DND-41 (cell line): Measurements from ENCODE around the gene EFEMP2.
A peak's percentile ranks its signal among the peaks of the same experiment; 100 is the strongest.

Experiments used
- ATAC-seq: fragments of 200-7000 bp; cut with Tn5 transposase; 3 replicates; pipeline ENCODE4 v1.9.1; 2021; ENCODE audit warnings: low read depth; ENCODE audit not compliant: insufficient read depth
- DNase-seq: peaks from one replicate; pipeline ENCODE4 v3.0.0-alpha.2; 2020
- H2AFZ ChIP-seq: 2 replicates; pipeline ENCODE4 v1.6.0; 2012; ENCODE audit warnings: low read depth, low read length
- H3K27ac ChIP-seq: 2 replicates; pipeline ENCODE4 v1.5.1; 2012; ENCODE audit warnings: low read length, inconsistent platforms
- H3K27me3 ChIP-seq: fragments of 200-600 bp; sonication (generic); 2 replicates; pipeline ENCODE4 v1.6.0; 2012; ENCODE audit warnings: low read length, mild to moderate bottlenecking, inconsistent platforms; ENCODE audit not compliant: insufficient read depth, poor library complexity
- H3K36me3 ChIP-seq: 2 replicates; pipeline ENCODE4 v1.5.1; 2012; ENCODE audit warnings: low read length, inconsistent platforms; ENCODE audit not compliant: insufficient read depth
- H3K4me1 ChIP-seq: 2 replicates; pipeline ENCODE4 v1.5.1; 2012; ENCODE audit warnings: mild to moderate bottlenecking, low read length; ENCODE audit not compliant: insufficient read depth
- H3K4me2 ChIP-seq: 2 replicates; pipeline ENCODE4 v1.6.0; 2012; ENCODE audit warnings: mild to moderate bottlenecking, moderate library complexity, low read length, inconsistent platforms; ENCODE audit not compliant: insufficient read depth
- H3K4me3 ChIP-seq, 2 experiments: fragments of 200-600 bp in 1 of 2; shearing (Covaris generic) in 1 of 2; 2 replicates each; pipeline ENCODE4 v1.5.1; 2012 to 2016; ENCODE audit warnings: inconsistent platforms in 2 of 2, low read length in 2 of 2, mild to moderate bottlenecking in 2 of 2, low read depth in 1 of 2, moderate library complexity in 1 of 2
- H3K79me2 ChIP-seq: 2 replicates; pipeline ENCODE4 v1.6.0; 2012; ENCODE audit warnings: low read length, inconsistent platforms; ENCODE audit not compliant: insufficient read depth
- H3K9ac ChIP-seq: 2 replicates; pipeline ENCODE4 v1.6.0; 2012; ENCODE audit warnings: low read depth, mild to moderate bottlenecking, inconsistent platforms, low read length, moderate library complexity
- H3K9me3 ChIP-seq: 2 replicates; pipeline ENCODE4 v1.5.1; 2012; ENCODE audit warnings: low read length, moderate library complexity, mild to moderate bottlenecking, inconsistent platforms; ENCODE audit not compliant: insufficient read depth, severe bottlenecking
- H4K20me1 ChIP-seq: 2 replicates; pipeline ENCODE4 v1.6.0; 2012; ENCODE audit warnings: low read length; ENCODE audit not compliant: insufficient read depth
- CTCF ChIP-seq: IDR thresholded peaks from 2 replicates; pipeline ENCODE4 v1.5.1; 2012; ENCODE audit warnings: borderline replicate concordance, low read length, moderate library complexity, mild to moderate bottlenecking; ENCODE audit not compliant: poor library complexity, severe bottlenecking; ENCODE audit errors: extremely low read depth
- EZH2 ChIP-seq: IDR thresholded peaks from 3 replicates; pipeline ENCODE4 v1.6.1; 2012; ENCODE audit warnings: borderline replicate concordance, low read depth, mild to moderate bottlenecking, moderate library complexity, low read length, inconsistent platforms; ENCODE audit not compliant: severe bottlenecking

EFEMP2 gene

DNA sequence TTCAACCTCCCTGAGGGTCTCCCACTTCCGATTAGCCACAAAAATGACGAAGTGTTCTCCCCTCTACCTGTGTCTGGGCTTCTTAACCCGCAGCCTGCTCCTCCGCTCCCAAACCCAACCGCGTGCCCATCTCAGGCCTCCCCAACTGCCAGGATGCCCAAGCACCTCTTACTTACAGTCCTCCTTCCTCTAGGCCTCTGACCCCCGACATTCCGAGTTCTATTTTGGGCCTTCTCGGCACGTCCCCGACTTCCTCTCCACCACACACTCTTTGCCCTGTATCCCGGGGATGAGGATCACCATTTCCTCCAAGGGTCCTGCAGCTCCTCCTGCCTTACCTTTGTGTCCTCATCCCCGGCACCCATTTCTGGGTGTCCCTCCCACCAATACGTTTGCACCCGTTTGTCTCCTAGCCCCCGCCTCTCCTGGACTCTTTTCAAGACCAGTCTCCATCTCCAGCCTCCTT lies 12.8 kb downstream of the EFEMP2 start:
- ATAC-seq (no peak), DNase-seq (no peak)
- peak overlapping the region; percentile 81 for H3K4me2 ChIP-seq
- peaks cover 65% of the 10 kb centered on the region for H3K79me2 ChIP-seq
- TF ChIP-seq EZH2 (no peak), CTCF (no peak)
- H3K9me3 ChIP-seq = no peaks in the 10 kb centered on the region
- peaks cover 70% of the 10 kb centered on the region for H3K36me3 ChIP-seq
- H2AFZ ChIP-seq = peak overlapping the region; percentile 67
- H3K9ac ChIP-seq = peak overlapping the region; percentile 79
- H3K4me3 ChIP-seq = peak overlapping the region; percentile 72 to 79; a peak in 3 of 4 replicates
- peak overlapping the region; percentile 90 for H3K27ac ChIP-seq
- H3K27me3 ChIP-seq = no peaks in the 10 kb centered on the region
- H4K20me1 ChIP-seq = peaks cover 59% of the 10 kb centered on the region
- peaks cover 64% of the 10 kb centered on the region for H3K4me1 ChIP-seq

GRCh38 chr11:65859095-65859811 lies 13.3 kb downstream of the EFEMP2 start:
- Histone ChIP-seq H2AFZ (peak overlapping the region; percentile 76), H3K4me1 (peaks cover 64% of the 10 kb centered on the region), H3K79me2 (peaks cover 71% of the 10 kb centered on the region), H3K27me3 (no peaks in the 10 kb centered on the region), H3K27ac (peak overlapping the region; percentile 90), H3K4me2 (peak overlapping the region; percentile 81), H3K4me3 (peak overlapping the region; percentile 72 to 79; a peak in 3 of 4 replicates), H3K36me3 (peaks cover 70% of the 10 kb centered on the region), H4K20me1 (peaks cover 59% of the 10 kb centered on the region), H3K9ac (peak overlapping the region; percentile 86), H3K9me3 (no peaks in the 10 kb centered on the region)
- DNase-seq (no peak), ATAC-seq (peak; percentile 76)
- no peak for TF ChIP-seq EZH2
- peak; percentile 47 for TF ChIP-seq CTCF

GRCh38 chr11:65858681-65859087 lies 13.9 kb downstream of the EFEMP2 start:
- peak overlapping the region; percentile 34 to 72 for H3K4me3 ChIP-seq
- H3K9ac ChIP-seq = peak overlapping the region; percentile 86
- H3K4me1 ChIP-seq = peaks cover 61% of the 10 kb centered on the region
- H3K79me2 ChIP-seq = peaks cover 75% of the 10 kb centered on the region
- no peaks in the 10 kb centered on the region for H3K27me3 ChIP-seq
- H2AFZ ChIP-seq = peak overlapping the region; percentile 76
- H3K9me3 ChIP-seq = no peaks in the 10 kb centered on the region
- peak overlapping the region; percentile 81 for H3K4me2 ChIP-seq
- peak overlapping the region; percentile 81 for H3K27ac ChIP-seq
- peaks cover 59% of the 10 kb centered on the region for H4K20me1 ChIP-seq
- DNase-seq = no peak
- H3K36me3 ChIP-seq = peaks cover 70% of the 10 kb centered on the region
- TF ChIP-seq EZH2 = no peak
- no peak for ATAC-seq

DNA sequence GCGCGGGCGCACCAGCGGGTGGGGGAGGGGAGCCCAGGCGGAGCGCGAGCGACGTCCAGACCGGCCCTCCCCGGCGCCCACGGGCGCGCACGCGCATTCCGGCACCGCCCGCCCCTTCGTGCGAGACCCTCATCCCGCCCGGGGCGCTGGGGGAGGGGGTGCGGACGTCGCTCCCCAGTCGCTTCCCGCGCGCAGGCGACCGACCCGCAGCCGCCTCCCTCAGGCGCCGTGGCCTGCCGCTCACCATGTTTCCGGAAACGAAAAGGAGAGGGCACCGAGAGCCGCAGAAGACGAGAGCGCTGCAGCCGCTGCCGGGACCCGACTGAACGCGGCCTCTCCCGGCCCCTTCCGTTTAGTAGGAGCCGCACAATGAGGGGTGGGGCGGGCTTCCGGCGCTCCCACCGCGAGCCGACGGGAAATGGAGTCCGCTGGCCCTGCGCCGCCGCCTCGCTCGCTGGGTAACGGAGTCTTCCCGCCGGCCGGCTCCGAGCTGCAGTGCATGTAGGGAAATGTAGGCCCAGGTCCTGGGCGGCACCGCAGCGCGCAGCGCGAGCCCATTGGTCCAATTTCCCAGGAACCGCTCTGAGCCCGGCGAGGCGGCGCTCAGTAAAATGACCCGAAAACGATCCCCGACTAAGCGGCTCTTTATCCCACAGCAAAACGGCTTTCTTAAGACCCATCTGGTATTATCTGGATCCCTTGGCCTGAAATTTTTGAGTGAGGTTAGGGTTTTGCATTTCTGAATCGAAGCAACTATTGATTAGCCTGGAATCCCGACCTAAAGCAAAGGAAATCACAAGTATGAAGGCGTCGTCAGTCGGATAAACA lies 14.5 kb downstream of the EFEMP2 start, which contains the start of gene CFL1:
Gene CFL1, minus strand, starts transcription at position 328 of the 828 bp plus-strand sequence. Its CDS starts 81 bp downstream, at position 247.
- no peak for TF ChIP-seq CTCF
- no peak for TF ChIP-seq EZH2
- Histone ChIP-seq H3K4me3 (peak within 1 kb of the TSS; percentile 50 to 72), H3K9ac (peak within 1 kb of the TSS; percentile 86), H3K27me3 (no peaks in the 10 kb centered on the region), H3K4me2 (peak within 1 kb of the TSS; percentile 81), H3K9me3 (no peaks in the 10 kb centered on the region), H3K79me2 (peaks cover 71% of the 10 kb centered on the region), H3K4me1 (peaks cover 55% of the 10 kb centered on the region), H4K20me1 (peaks cover 59% of the 10 kb centered on the region), H3K36me3 (peaks cover 70% of the 10 kb centered on the region), H3K27ac (peak within 1 kb of the TSS; percentile 84), H2AFZ (peak within 1 kb of the TSS; percentile 76)
- peak; percentile 98 for DNase-seq
- ATAC-seq = peak; percentile 70
